H1 (cell line): ENCODE data around the gene SCN3B. TPM values are rescaled to one million over a fixed set of nuclear protein-coding genes. Genes with fewer than 3 reads are reported as not detected.

ENCODE experiments used
- CTCF ChIA-PET: fragments of 300-600 bp; sonication (Branson Sonifier 250); formaldehyde crosslinking; loops from one replicate; lab custom pipeline; 2021; ENCODE audit not compliant: partially characterized antibody; lab: Charles Lee
- POLR2A ChIA-PET: fragments of 300-600 bp; sonication (Branson Sonifier 250); formaldehyde crosslinking; loops from one replicate; lab custom pipeline; 2021; ENCODE audit warnings: inconsistent platforms; ENCODE audit not compliant: partially characterized antibody; lab: Charles Lee
- DNase-seq, 2 experiments: peaks; one replicate each; pipeline versions ENCODE4 v3.0.0 to v3.0.0-alpha.2; 2010 to 2022; ENCODE audit warnings: low spot score in 2 of 2, low read depth in 1 of 2, mixed read lengths in 1 of 2
- FAIRE-seq: peaks from 2 replicates; lab custom pipeline; 2011; peaks lifted over from hg19 to GRCh38; lab: Jason Lieb, UNC
- H2AFZ ChIP-seq: 2 replicates; pipeline ENCODE4 v1.8.1; 2012; ENCODE audit warnings: low read length, inconsistent platforms
- H2AK5ac ChIP-seq: 2 replicates; pipeline ENCODE4 v1.6.1; 2013; ENCODE audit warnings: low read depth, low read length
- H2BK120ac ChIP-seq: replicated peaks from 2 replicates; pipeline ENCODE3; 2013; ENCODE audit warnings: low read depth, low read length, inconsistent platforms
- H2BK12ac ChIP-seq: 2 replicates; pipeline ENCODE4 v1.6.1; 2013; ENCODE audit warnings: low read depth, low read length
- H2BK15ac ChIP-seq: 2 replicates; pipeline ENCODE4 v1.6.1; 2013; ENCODE audit warnings: low read length
- H2BK20ac ChIP-seq: 2 replicates; pipeline ENCODE4 v1.6.1; 2013; ENCODE audit warnings: low read length
- H2BK5ac ChIP-seq: 2 replicates; pipeline ENCODE4 v1.6.1; 2013; ENCODE audit warnings: low read depth, low read length
- H3K14ac ChIP-seq: 2 replicates; pipeline ENCODE4 v1.6.1; 2013; ENCODE audit warnings: inconsistent platforms; ENCODE audit not compliant: insufficient read length
- H3K18ac ChIP-seq: 2 replicates; pipeline ENCODE4 v1.6.1; 2013; ENCODE audit warnings: low read length; ENCODE audit errors: extremely low read depth
- H3K23ac ChIP-seq: 2 replicates; pipeline ENCODE4 v1.6.1; 2013; ENCODE audit warnings: inconsistent platforms; ENCODE audit not compliant: insufficient read length
- H3K23me2 ChIP-seq: 2 replicates; pipeline ENCODE4 v1.6.1; 2013; ENCODE audit warnings: low read depth, low read length
- H3K27ac ChIP-seq: 2 replicates; pipeline ENCODE4 v1.6.1; 2011; ENCODE audit warnings: low read depth, low read length, inconsistent platforms
- H3K27me3 ChIP-seq, 4 experiments: replicated peaks in 1 of 4; 1 replicate in 1 of 4; 2 replicates in 3 of 4; pipeline versions ENCODE4 v1.6.1 to v1.8.1; 2011 to 2013; ENCODE audit warnings: low read length in 3 of 4, mild to moderate bottlenecking in 3 of 4, inconsistent platforms in 2 of 4, mixed read lengths in 2 of 4, moderate library complexity in 1 of 4; ENCODE audit not compliant: control insufficient read depth in 3 of 4, insufficient read depth in 3 of 4; ENCODE audit errors: extremely low read depth in 1 of 4
- H3K36me3 ChIP-seq, 4 experiments: 2 replicates each; pipeline versions ENCODE4 v1.6.1 to v1.8.1; 2011 to 2013; ENCODE audit warnings: mild to moderate bottlenecking in 4 of 4, low read length in 3 of 4, moderate library complexity in 2 of 4, control low read depth in 1 of 4, inconsistent platforms in 1 of 4; ENCODE audit not compliant: insufficient read depth in 4 of 4, control insufficient read depth in 2 of 4
- H3K4ac ChIP-seq: replicated peaks from 2 replicates; pipeline ENCODE3; 2013; ENCODE audit warnings: low read length, low read depth, mixed read lengths, inconsistent platforms; ENCODE audit not compliant: insufficient read length
- H3K4me1 ChIP-seq, 4 experiments: replicated peaks in 1 of 4; 1 replicate in 1 of 4; 2 replicates in 3 of 4; pipeline versions ENCODE4 v1.6.1 to v1.8.1; 2011 to 2013; ENCODE audit warnings: low read length in 3 of 4, inconsistent platforms in 2 of 4, mixed read lengths in 1 of 4; ENCODE audit not compliant: insufficient read depth in 4 of 4, control insufficient read depth in 3 of 4
- H3K4me2 ChIP-seq, 2 experiments: 2 replicates each; pipeline versions ENCODE4 v1.6.1 to v1.8.1; 2011 to 2013; ENCODE audit warnings: low read depth in 2 of 2, low read length in 2 of 2, control low read depth in 1 of 2, inconsistent platforms in 1 of 2, mild to moderate bottlenecking in 1 of 2; ENCODE audit not compliant: insufficient read depth in 1 of 2
- H3K4me3 ChIP-seq, 4 experiments: fragments of 200-600, 300-600 bp in 1 of 4; sonication (generic), shearing (Covaris generic), sonication (Bioruptor Twin) in 1 of 4; 2 replicates each; pipeline versions ENCODE4 v1.5.1 to v1.8.1; 2011 to 2016; ENCODE audit warnings: low read length in 4 of 4, low read depth in 3 of 4, control low read depth in 2 of 4, inconsistent platforms in 2 of 4, mild to moderate bottlenecking in 2 of 4, mixed read lengths in 1 of 4, moderate library complexity in 1 of 4; ENCODE audit not compliant: insufficient read depth in 2 of 4; ENCODE audit errors: extremely low read depth in 1 of 4
- H3K56ac ChIP-seq: replicated peaks from 2 replicates; pipeline ENCODE3; 2013; ENCODE audit warnings: low read depth, mild to moderate bottlenecking, mixed read lengths, low read length, inconsistent platforms; ENCODE audit not compliant: insufficient read length
- H3K79me1 ChIP-seq: 2 replicates; pipeline ENCODE4 v1.6.1; 2013; ENCODE audit warnings: low read depth, low read length, control low read depth
- H3K79me2 ChIP-seq, 2 experiments: 2 replicates each; pipeline versions ENCODE4 v1.6.1 to v1.8.1; 2012 to 2013; ENCODE audit warnings: low read length in 2 of 2, mild to moderate bottlenecking in 2 of 2, inconsistent platforms in 1 of 2; ENCODE audit not compliant: insufficient read depth in 2 of 2, control insufficient read depth in 1 of 2
- H3K9ac ChIP-seq, 4 experiments: replicated peaks in 1 of 4; 1 replicate in 1 of 4; 2 replicates in 3 of 4; pipeline versions ENCODE4 v1.6.1 to v1.8.1; 2011 to 2013; ENCODE audit warnings: low read depth in 3 of 4, low read length in 3 of 4, control low read depth in 2 of 4, mild to moderate bottlenecking in 2 of 4, moderate library complexity in 2 of 4, inconsistent platforms in 1 of 4; ENCODE audit errors: extremely low read depth in 1 of 4
- H3K9me3 ChIP-seq, 2 experiments: 2 replicates each; pipeline versions ENCODE4 v1.6.1 to v1.8.1; 2012 to 2013; ENCODE audit warnings: mild to moderate bottlenecking in 2 of 2, moderate library complexity in 2 of 2, control low read depth in 1 of 2, inconsistent platforms in 1 of 2, low read depth in 1 of 2, low read length in 1 of 2, mixed read lengths in 1 of 2; ENCODE audit not compliant: insufficient read depth in 2 of 2
- H4K20me1 ChIP-seq, 2 experiments: replicated peaks in 1 of 2; 2 replicates each; pipeline versions ENCODE3 to v1.8.1; 2011 to 2013; ENCODE audit warnings: inconsistent platforms in 2 of 2, low read length in 2 of 2, mild to moderate bottlenecking in 1 of 2; ENCODE audit not compliant: insufficient read depth in 2 of 2, control insufficient read depth in 1 of 2
- H4K5ac ChIP-seq: 2 replicates; pipeline ENCODE4 v1.6.1; 2013; ENCODE audit warnings: low read length, low read depth, mixed read lengths, inconsistent platforms; ENCODE audit not compliant: insufficient read length
- H4K8ac ChIP-seq: 2 replicates; pipeline ENCODE4 v1.8.0; 2013; ENCODE audit warnings: mild to moderate bottlenecking, moderate library complexity, low read length, inconsistent platforms; ENCODE audit not compliant: insufficient read depth; ENCODE audit errors: extremely low read depth
- H4K91ac ChIP-seq: replicated peaks from 2 replicates; pipeline ENCODE3; 2013; ENCODE audit warnings: low read length, mixed read lengths, inconsistent platforms; ENCODE audit not compliant: insufficient read length
- CHD2 ChIP-seq: IDR thresholded peaks from 2 replicates; pipeline ENCODE4 v1.6.1; 2012; ENCODE audit warnings: low read length, improper control_type of control experiment
- GTF2F1 ChIP-seq: IDR thresholded peaks from 2 replicates; pipeline ENCODE4 v1.6.1; 2012; ENCODE audit warnings: low read depth, low read length, improper control_type of control experiment, borderline replicate concordance
- HDAC2 ChIP-seq, 2 experiments: fragments of 300-600 bp in 1 of 2; sonication (generic) in 1 of 2; IDR thresholded peaks; 2 replicates each; pipeline ENCODE4 v1.6.1; 2011 to 2012; ENCODE audit warnings: low read depth in 2 of 2, low read length in 2 of 2, mild to moderate bottlenecking in 2 of 2, moderate library complexity in 2 of 2, borderline replicate concordance in 1 of 2, inconsistent platforms in 1 of 2
- KDM1A ChIP-seq: fragments of 200-600, 300-600 bp; sonication (generic); IDR thresholded peaks from 2 replicates; pipeline ENCODE4 v1.7.1; 2016; ENCODE audit warnings: mild to moderate bottlenecking, low read length, borderline replicate concordance
- NANOG ChIP-seq: IDR thresholded peaks from 2 replicates; pipeline ENCODE4 v1.6.1; 2011; ENCODE audit warnings: low read length, low read depth, mild to moderate bottlenecking, inconsistent platforms; ENCODE audit not compliant: insufficient read depth, poor library complexity, severe bottlenecking
- POLR2AphosphoS5 ChIP-seq: IDR thresholded peaks from 2 replicates; pipeline ENCODE4 v1.6.1; 2011; ENCODE audit warnings: low read depth, low read length
- RBBP5 ChIP-seq: IDR thresholded peaks from 2 replicates; pipeline ENCODE4 v1.7.1; 2012; ENCODE audit warnings: low read depth, mild to moderate bottlenecking, inconsistent platforms, low read length, moderate library complexity, borderline replicate concordance
- ZNF274 ChIP-seq: IDR thresholded peaks from 2 replicates; pipeline ENCODE4 v1.7.0; 2012; ENCODE audit warnings: low read length, borderline replicate concordance; ENCODE audit errors: extremely low read depth
- WGBS, 2 experiments: shearing (Covaris generic) in 1 of 2; methylation state at CpG; one replicate each; pipeline versions ENCODE4 v1.1.6 to v1.1.7; 2013 to 2015; ENCODE audit warnings: low lambda C conversion rate in 2 of 2, mixed read lengths in 2 of 2, inconsistent platforms in 1 of 2, low coverage in 1 of 2, missing lambda C conversion rate in 1 of 2; ENCODE audit not compliant: insufficient replicate concordance in 2 of 2, insufficient coverage in 1 of 2, insufficient read length in 1 of 2; ENCODE audit errors: extremely low coverage in 1 of 2, missing lambda C conversion rate in 1 of 2; 5-methylcytosine and 5-hydroxymethylcytosine counted together
- polyA plus RNA-seq, 7 experiments: library from polyadenylated mRNA; depleted of rRNA in 3 of 7; stranded (reverse) in 5 of 7; unstranded in 2 of 7; fragments of >200 nt in 5 of 7; fragments of 200-250 nt in 2 of 7; gene quantifications; 1 replicate in 5 of 7; 2 replicates in 1 of 7; 4 replicates in 1 of 7; pipeline versions ENCODE4 v1.2.1 to v1.2.3, GENCODE V29; 2011 to 2013; ENCODE audit warnings: missing spikeins in 2 of 7, mixed read lengths in 2 of 7
- total RNA-seq: library from RNA; stranded (reverse); fragmentation: NEBNext Ultra II Directional; extraction: Animal tissue kit (Norgen Biotek cat#: 25700); gene quantifications from 2 replicates; pipeline ENCODE4 v1.2.1, GENCODE V29; 2021

The SCN3B gene
- total and polyA plus RNA-seq, 2 of the 8 experiments (the other 6 are each of a cell fraction or from before 2014, with no cell fraction given) = 0.67 to 1.1 TPM

DNA sequence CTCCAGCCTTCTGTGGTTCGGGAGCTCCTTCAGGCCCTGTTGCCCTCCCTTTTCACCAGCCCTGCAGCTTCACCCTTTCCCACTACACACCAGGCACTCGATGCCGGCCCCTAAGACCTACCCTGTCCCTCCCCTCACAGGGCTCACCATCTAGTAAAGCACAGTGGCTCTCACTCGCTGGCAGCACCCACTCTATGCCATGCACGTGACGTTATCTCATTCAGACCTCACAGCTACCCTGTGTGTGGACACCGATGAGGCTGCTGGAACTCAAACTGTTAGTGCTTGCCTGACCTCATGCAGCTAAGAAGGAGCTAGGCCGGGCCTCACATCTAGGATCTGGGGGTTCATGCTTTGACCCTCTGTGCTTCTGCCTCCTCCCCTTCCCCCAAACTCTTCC is 45.5 kb downstream of the SCN3B start:
- H2BK20ac ChIP-seq = no peak overlapping the region
- no peak overlapping the region for H2BK120ac ChIP-seq
- H3K23ac ChIP-seq = no peak overlapping the region
- H4K91ac ChIP-seq = no peak overlapping the region
- H3K23me2 ChIP-seq = no peaks in the 10 kb centered on the region
- no peak overlapping the region for H2BK5ac ChIP-seq
- POLR2A ChIA-PET = no interaction called here
- FAIRE-seq = no peak
- H4K5ac ChIP-seq = no peak overlapping the region
- CTCF ChIA-PET = interaction anchor here (0.9 to 3.1 kb wide), 3 partner anchors 12 to 143 kb away, joined by 3 to 8 read pairs (median 4); no protein-coding TSS in a partner anchor
- H3K4me1 ChIP-seq = no peaks in the 10 kb centered on the region
- H4K8ac ChIP-seq = no peak overlapping the region
- no peak overlapping the region for H3K4me3 ChIP-seq
- no peak overlapping the region for H3K18ac ChIP-seq
- H2AFZ ChIP-seq = no peak overlapping the region
- H3K27me3 ChIP-seq = no peaks in the 10 kb centered on the region
- H3K9ac ChIP-seq = no peak overlapping the region
- no peaks in the 10 kb centered on the region for H3K9me3 ChIP-seq
- no peak overlapping the region for H3K4me2 ChIP-seq
- TF ChIP-seq NANOG (no peak), ZNF274 (no peak), RBBP5 (no peak), KDM1A (no peak), POLR2AphosphoS5 (no peak), HDAC2 (IDR thresholded peaks at IDR 0.05; ENCODE audit: borderline replicate concordance in 1 of 2, low read depth in 2 of 2, low read length in 2 of 2) (no peak), CHD2 (no peak), GTF2F1 (no peak)
- H3K79me2 ChIP-seq = no peaks in the 10 kb centered on the region
- H3K27ac ChIP-seq = no peak overlapping the region
- H2AK5ac ChIP-seq = no peak overlapping the region
- no peak overlapping the region for H3K56ac ChIP-seq
- H3K14ac ChIP-seq = no peak overlapping the region
- H3K36me3 ChIP-seq = peaks cover 3 to 37% (median 19%) of the 10 kb centered on the region in 4 experiments; a peak in 7 of 8 replicates
- H4K20me1 ChIP-seq = peaks cover 0 to 2% of the 10 kb centered on the region in 2 experiments
- no peak overlapping the region for H2BK15ac ChIP-seq
- 84% methylated on average over 8 of the region's 8 CpGs; no CpG with 5 or more reads in 1 of the 2 experiments for WGBS, 2 experiments
- no peak overlapping the region for H2BK12ac ChIP-seq
- H3K4ac ChIP-seq = no peak overlapping the region
- DNase-seq = no peak
- H3K79me1 ChIP-seq = no peaks in the 10 kb centered on the region
